Psoas muscle (tissue), 8 donors: ENCODE results near the gene CFAP70. TPM values are rescaled to one million over a fixed set of nuclear protein-coding genes. Genes with fewer than 3 reads are reported as not detected.
"Not testable (repeated sequence)": the region's sequence is repeated elsewhere in the genome, so short reads cannot be mapped to it uniquely, and the experiment has no call there.

Experiments used
- ATAC-seq, 4 donors: fragments of 200-7000 bp; cut with Tn5 transposase; one replicate each; pipeline ENCODE4 v1.9.1; 2020; ENCODE audit warnings: moderate library complexity in 3 of 4, mild to moderate bottlenecking in 2 of 4
- DNase-seq, 2 donors: peaks; one replicate each; pipeline ENCODE4 v3.0.0-alpha.2; 2020
- H3K27ac ChIP-seq: fragments of 200-600 bp; one replicate; pipeline ENCODE4 v1.8.0; 2022
- H3K27me3 ChIP-seq, 3 donors: fragments of 200-600 bp in 1 of 3; one replicate each; pipeline versions ENCODE4 v1.6.1 to v1.8.0; 2013 to 2022; ENCODE audit warnings: low read length in 2 of 3, mild to moderate bottlenecking in 2 of 3, moderate library complexity in 1 of 3; ENCODE audit not compliant: insufficient read depth in 3 of 3
- H3K36me3 ChIP-seq, 2 donors: fragments of 200-600 bp in 1 of 2; one replicate each; pipeline versions ENCODE4 v1.6.1 to v1.8.0; 2013 to 2022; ENCODE audit warnings: low read depth in 1 of 2, mild to moderate bottlenecking in 1 of 2, moderate library complexity in 1 of 2; ENCODE audit not compliant: insufficient read depth in 1 of 2
- H3K4me1 ChIP-seq: fragments of 200-600 bp; one replicate; pipeline ENCODE4 v1.8.0; 2022
- H3K4me3 ChIP-seq: fragments of 200-600 bp; one replicate; pipeline ENCODE4 v1.8.0; 2022; ENCODE audit warnings: mild to moderate bottlenecking
- H3K9me3 ChIP-seq: fragments of 200-600 bp; one replicate; pipeline ENCODE4 v1.8.0; 2022
- WGBS, 3 donors: extraction: QIAGEN DNeasy Blood & Tissue Kit; methylation state at CpG; one replicate each; pipeline versions ENCODE4 v1.1.6 to v1.1.7; 2013; 5-methylcytosine and 5-hydroxymethylcytosine counted together
- intact Hi-C, 2 donors: fragments of 100-400 bp; cut with DNase I; formaldehyde crosslinking; loops; one replicate each; pipeline versions ENCODE4 v1.11.0 to v1.14.2; 2022
- polyA plus RNA-seq, 3 donors: library from polyadenylated mRNA; stranded (reverse); fragments of 200-250 nt; gene quantifications; one replicate each; pipeline ENCODE4 v1.2.3, GENCODE V29; 2013
- total RNA-seq, 4 donors: library from RNA; stranded (reverse); fragmentation: NEBNext Ultra II Directional in 2 of 4; extraction: Animal tissue kit (Norgen Biotek cat#: 25700) in 2 of 4; gene quantifications; one replicate each; pipeline versions ENCODE4 v1.2.1 to v1.2.4, GENCODE V29; 2021 to 2023
- TF ChIP-seq, protein P1 (sequence below): fragments of 200-600 bp; IDR thresholded peaks from one replicate; pipeline ENCODE4 v1.8.0; 2022; ENCODE audit warnings: antibody characterized with exemption
- donor health status: healthy with polysubstance abuse.
- donor health status: DM: no; HTN: no; CAD: no; lungs with moderate emphysema.
- donor health status: Bipolar disorder and iron deficiency.
- donor health status: healthy.
- donor health status: DM: yes; HTN: yes; CAD: no.
- donor health status: DM: no; HTN: no; CAD: no.
- donor health status: DM: no; HTN: no; CAD: no.
- donor health status: DM: yes; HTN: yes; CAD: no.

CFAP70 gene
- total and polyA plus RNA-seq, 7 donors = 0.08 to 0.86 (median 0.47) TPM

DNA sequence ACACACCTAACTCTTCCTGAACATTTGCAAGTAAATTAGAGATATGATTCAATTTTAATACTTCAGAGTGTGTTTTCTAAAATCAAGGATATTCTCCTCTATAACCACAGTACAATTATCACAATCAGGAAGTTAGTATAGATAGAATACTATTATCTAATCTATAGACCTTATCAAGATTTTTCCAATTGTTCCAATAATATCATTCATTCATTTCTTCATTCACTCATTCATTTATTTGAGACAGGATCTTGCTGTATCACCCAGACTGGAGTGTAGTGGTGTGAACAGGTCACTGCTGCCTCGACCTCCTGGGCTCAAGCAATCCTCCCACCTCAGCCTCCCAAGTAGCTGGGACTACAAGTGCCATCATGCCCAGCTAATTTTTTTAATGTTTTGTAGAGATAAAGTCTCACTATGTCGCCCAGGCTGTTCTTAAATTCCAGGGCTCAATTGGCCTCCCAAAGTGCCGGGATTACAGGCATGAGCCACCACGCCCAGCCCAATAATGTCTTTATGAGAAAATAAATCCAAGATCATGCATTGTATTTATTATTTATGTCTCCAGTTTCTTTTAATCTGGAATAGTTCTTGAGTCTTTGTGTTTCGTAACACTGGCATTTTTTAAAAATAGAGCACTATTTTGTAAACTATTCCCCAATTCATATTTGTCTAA, 95.6 kb downstream of the CFAP70 start:
- Histone ChIP-seq H3K27me3 (no peaks in the 10 kb centered on the region), H3K4me1 (no peaks in the 10 kb centered on the region), H3K27ac (no peak overlapping the region), H3K9me3 (no peaks in the 10 kb centered on the region), H3K36me3 (no peaks in the 10 kb centered on the region), H3K4me3 (no peak overlapping the region)
- DNase-seq = no peak
- 67 to 74% (median 72%) methylated on average over 5 of the region's 5 CpGs for WGBS, 3 donors
- intact Hi-C loops = no loop called here
- TF ChIP-seq, protein P1, sequence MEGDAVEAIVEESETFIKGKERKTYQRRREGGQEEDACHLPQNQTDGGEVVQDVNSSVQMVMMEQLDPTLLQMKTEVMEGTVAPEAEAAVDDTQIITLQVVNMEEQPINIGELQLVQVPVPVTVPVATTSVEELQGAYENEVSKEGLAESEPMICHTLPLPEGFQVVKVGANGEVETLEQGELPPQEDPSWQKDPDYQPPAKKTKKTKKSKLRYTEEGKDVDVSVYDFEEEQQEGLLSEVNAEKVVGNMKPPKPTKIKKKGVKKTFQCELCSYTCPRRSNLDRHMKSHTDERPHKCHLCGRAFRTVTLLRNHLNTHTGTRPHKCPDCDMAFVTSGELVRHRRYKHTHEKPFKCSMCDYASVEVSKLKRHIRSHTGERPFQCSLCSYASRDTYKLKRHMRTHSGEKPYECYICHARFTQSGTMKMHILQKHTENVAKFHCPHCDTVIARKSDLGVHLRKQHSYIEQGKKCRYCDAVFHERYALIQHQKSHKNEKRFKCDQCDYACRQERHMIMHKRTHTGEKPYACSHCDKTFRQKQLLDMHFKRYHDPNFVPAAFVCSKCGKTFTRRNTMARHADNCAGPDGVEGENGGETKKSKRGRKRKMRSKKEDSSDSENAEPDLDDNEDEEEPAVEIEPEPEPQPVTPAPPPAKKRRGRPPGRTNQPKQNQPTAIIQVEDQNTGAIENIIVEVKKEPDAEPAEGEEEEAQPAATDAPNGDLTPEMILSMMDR = no peak
- ATAC-seq = no peak

DNA sequence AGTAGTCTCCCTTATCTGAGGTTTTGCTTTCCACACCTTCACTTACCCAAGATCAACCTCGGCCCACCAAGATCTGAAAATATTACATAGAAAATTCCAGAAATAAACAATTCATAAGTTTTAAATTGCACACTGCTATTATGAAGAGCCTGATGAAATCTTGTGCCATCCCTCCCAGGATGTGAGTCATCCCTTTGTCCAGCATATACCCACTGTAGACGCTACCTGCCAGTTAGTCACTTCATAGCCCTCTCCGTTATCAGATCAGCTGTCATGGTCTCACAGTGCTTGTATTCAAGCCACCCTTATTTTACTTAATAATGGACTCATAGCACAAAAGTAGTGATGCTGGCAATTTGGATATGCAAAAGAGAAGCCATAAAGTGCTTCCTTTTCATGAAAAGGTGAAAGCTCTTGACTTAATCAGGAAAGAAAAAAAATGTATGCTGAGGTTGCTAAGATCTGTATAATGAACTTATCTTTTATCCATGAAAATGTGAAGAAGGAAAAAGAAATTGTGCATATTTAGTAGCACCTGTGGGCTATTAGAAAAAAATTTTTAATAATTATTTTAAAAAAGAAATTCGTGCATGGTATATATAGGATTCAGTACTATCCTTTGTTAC, 96.4 kb downstream of the CFAP70 start:
- TF ChIP-seq, protein P1 = no peak
- Histone ChIP-seq H3K9me3 (no peaks in the 10 kb centered on the region), H3K4me3 (no peak overlapping the region), H3K4me1 (no peaks in the 10 kb centered on the region), H3K27me3 (no peaks in the 10 kb centered on the region), H3K36me3 (no peaks in the 10 kb centered on the region), H3K27ac (no peak overlapping the region)
- DNase-seq = no peak
- no peak for ATAC-seq
- intact Hi-C loops = no loop called here
- 67 to 80% (median 74%) methylated on average over 4 of the region's 4 CpGs for WGBS, 3 donors

- ATAC-seq (no peak), DNase-seq (no peak)
- Histone ChIP-seq H3K4me3 (no peak overlapping the region), H3K27ac (no peak overlapping the region), H3K36me3 (no peaks in the 10 kb centered on the region), H3K27me3 (no peaks in the 10 kb centered on the region), H3K9me3 (no peaks in the 10 kb centered on the region), H3K4me1 (no peaks in the 10 kb centered on the region)
- TF ChIP-seq, protein P1 = no peak
- WGBS, 3 donors = 83 to 92% (median 90%) methylated on average over 9 of the region's 9 CpGs
- intact Hi-C loops = no loop called here
Measured at GRCh38 chr10:73261362-73261995, 97.2 kb downstream of the CFAP70 start.

DNA sequence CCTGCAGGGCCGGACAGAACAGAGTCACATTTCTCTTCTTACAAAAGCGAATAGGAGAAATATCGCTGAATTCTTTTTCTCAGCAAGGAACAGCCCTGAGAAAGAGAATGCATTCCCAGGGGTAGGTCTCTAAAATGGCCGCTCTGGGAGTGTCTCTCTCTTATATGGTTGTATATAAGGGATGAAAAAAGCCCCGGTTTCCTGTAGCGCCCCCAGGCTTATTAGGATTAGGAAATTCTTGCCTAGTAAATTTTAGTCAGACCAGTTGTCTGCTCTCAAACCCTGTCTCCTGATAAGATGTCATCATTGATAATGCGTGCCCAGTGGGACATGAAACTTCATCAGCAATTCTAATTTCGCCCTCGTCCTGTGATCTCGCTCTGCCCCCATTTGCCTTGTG, 100.1 kb downstream of the CFAP70 start:
- H3K4me1 ChIP-seq, H3K36me3 ChIP-seq, H3K9me3 ChIP-seq, H3K27ac ChIP-seq, DNase-seq, intact Hi-C loops, ATAC-seq, H3K27me3 ChIP-seq, H3K4me3 ChIP-seq: not testable (repeated sequence)
- 95% methylated on average over 10 of the region's 10 CpGs for WGBS, 3 donors

DNA sequence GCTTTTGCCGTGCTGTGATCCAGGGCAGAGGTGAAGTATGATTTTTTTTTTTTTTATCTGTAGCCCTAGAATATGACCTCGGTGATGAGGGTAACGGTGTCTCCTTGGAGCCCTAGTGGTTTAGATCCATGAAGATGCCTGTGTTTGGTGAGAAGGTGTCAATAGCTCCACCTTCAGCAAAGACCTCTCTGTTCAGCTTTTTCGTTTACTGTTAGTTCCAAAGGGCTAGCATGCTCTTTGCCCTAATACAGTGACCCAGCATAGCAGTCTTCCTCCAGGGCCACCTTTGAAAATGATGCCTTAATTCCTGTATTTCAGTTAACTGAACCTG, 105.5 kb downstream of the CFAP70 start:
- H3K4me3 ChIP-seq = peak overlapping the region; percentile 79
- intact Hi-C loops = no loop called here
- ATAC-seq (no peak), DNase-seq (no peak)
- H3K4me1 ChIP-seq = peaks cover 28% of the 10 kb centered on the region
- TF ChIP-seq, protein P1 = no peak
- peak overlapping the region; percentile 95 for H3K27ac ChIP-seq
- no peaks in the 10 kb centered on the region for H3K9me3 ChIP-seq
- no peaks in the 10 kb centered on the region for H3K27me3 ChIP-seq
- H3K36me3 ChIP-seq = peaks cover 0 to 28% of the 10 kb centered on the region in 2 donors
- WGBS, 3 donors = 0 to 1% (median 0%) methylated on average over 4 of the region's 4 CpGs
